ENCODE results near the gene CLBA1.

The CLBA1 gene

DNA sequence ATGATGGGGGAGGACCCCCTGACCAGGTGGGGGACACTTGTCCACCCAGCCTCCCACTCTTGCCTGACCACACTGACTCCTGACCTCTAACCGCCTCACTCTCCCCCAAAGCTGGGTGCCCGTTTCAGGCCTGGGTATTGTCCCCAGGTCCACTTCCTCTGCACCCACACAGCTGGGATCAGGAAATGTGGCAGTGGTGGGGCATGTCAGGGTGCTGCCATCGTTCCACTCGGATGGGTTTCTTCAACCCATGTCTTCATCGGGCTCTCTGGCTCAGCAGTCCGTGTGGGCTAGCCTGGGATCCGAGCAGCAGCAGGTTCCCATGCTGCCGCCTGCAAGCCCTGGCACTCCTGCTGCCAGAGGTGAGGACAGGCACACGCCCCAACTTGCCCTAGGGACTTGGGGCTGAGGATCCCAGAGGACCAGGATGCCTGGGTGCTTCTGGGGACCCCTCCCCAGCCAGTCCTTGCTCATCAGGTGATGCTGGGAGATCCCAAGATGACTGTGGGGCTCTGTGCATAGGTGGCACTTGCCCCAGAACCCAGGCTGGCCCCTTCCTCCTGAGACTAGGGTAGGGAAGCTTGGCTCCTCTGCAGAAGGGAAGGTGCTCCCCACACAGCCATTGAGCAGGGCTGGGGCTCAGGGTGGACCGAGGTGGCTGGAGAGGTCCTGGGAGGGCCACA is 2.9 kb upstream of the CLBA1 start:
- H3K27ac ChIP-seq (ENCODE audit: low read length), result no peak overlapping the region
- H3K36me3 ChIP-seq (replicated peaks; ENCODE audit: low read depth, low read length), result no peaks in the 10 kb centered on the region
- peaks cover 6% of the 10 kb centered on the region; the same call in 1 of the 2 replicates for H3K4me1 ChIP-seq (ENCODE audit: low read length)
- H3K9ac ChIP-seq (ENCODE audit: low read length), result no peak overlapping the region
- no peak overlapping the region for H2AFZ ChIP-seq (ENCODE audit: low read depth, low read length)
- no peak overlapping the region for H3K4me3 ChIP-seq (ENCODE audit: low read length)
- H3K4me2 ChIP-seq (ENCODE audit: low read length), result no peak overlapping the region
- TF ChIP-seq EZH2phosphoT487 (IDR thresholded peaks at IDR 0.05; ENCODE audit: low read depth), result no peak
- TF ChIP-seq, protein P1, sequence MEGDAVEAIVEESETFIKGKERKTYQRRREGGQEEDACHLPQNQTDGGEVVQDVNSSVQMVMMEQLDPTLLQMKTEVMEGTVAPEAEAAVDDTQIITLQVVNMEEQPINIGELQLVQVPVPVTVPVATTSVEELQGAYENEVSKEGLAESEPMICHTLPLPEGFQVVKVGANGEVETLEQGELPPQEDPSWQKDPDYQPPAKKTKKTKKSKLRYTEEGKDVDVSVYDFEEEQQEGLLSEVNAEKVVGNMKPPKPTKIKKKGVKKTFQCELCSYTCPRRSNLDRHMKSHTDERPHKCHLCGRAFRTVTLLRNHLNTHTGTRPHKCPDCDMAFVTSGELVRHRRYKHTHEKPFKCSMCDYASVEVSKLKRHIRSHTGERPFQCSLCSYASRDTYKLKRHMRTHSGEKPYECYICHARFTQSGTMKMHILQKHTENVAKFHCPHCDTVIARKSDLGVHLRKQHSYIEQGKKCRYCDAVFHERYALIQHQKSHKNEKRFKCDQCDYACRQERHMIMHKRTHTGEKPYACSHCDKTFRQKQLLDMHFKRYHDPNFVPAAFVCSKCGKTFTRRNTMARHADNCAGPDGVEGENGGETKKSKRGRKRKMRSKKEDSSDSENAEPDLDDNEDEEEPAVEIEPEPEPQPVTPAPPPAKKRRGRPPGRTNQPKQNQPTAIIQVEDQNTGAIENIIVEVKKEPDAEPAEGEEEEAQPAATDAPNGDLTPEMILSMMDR (IDR thresholded peaks at IDR 0.05; ENCODE audit: low read depth, low read length), result no peak
- H3K79me2 ChIP-seq (ENCODE audit: low read length), result no peaks in the 10 kb centered on the region
- H3K9me3 ChIP-seq (ENCODE audit: insufficient read depth, low read length), result no peaks in the 10 kb centered on the region
- H3K27me3 ChIP-seq (ENCODE audit: low read depth, low read length), result no peaks in the 10 kb centered on the region
- H4K20me1 ChIP-seq (ENCODE audit: insufficient read depth, low read length), result no peaks in the 10 kb centered on the region

DNA sequence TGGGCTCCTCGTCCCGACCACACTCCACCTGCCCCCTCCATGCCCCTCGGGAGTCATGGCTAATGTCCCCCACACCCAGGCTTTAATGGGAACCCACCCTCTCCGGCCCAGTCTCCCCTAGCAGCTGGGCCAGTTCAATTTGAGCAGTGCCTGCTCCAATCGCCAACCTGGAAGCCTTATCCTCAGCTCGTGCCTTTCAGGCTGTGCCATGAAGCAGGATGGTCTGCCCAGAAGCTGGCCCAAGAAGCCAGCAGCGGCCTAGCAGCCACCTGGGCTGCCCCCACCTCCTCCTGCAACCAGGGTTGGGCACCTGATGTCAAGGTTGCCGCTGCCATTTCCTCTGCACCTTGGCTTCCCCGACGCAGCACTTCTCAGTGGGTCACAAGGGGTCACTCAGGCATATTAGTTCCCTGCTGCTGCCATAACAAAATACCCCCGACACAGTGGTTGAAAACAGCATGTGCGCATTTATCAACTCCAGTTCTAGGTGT is 2.3 kb upstream of the CLBA1 start:
- H3K4me1 ChIP-seq (ENCODE audit: low read length), result peaks cover 6% of the 10 kb centered on the region; the same call in 1 of the 2 replicates
- no peak overlapping the region for H3K27ac ChIP-seq (ENCODE audit: low read length)
- no peaks in the 10 kb centered on the region for H4K20me1 ChIP-seq (ENCODE audit: insufficient read depth, low read length)
- no peaks in the 10 kb centered on the region for H3K36me3 ChIP-seq (replicated peaks; ENCODE audit: low read depth, low read length)
- no peak overlapping the region for H3K9ac ChIP-seq (ENCODE audit: low read length)
- no peak overlapping the region for H3K4me3 ChIP-seq (ENCODE audit: low read length)
- H3K79me2 ChIP-seq (ENCODE audit: low read length), result no peaks in the 10 kb centered on the region
- H3K27me3 ChIP-seq (ENCODE audit: low read depth, low read length), result no peaks in the 10 kb centered on the region
- H2AFZ ChIP-seq (ENCODE audit: low read depth, low read length), result no peak overlapping the region
- TF ChIP-seq EZH2phosphoT487 (IDR thresholded peaks at IDR 0.05; ENCODE audit: low read depth), result no peak
- TF ChIP-seq, protein P1 (IDR thresholded peaks at IDR 0.05; ENCODE audit: low read depth, low read length), result no peak
- H3K9me3 ChIP-seq (ENCODE audit: insufficient read depth, low read length), result no peaks in the 10 kb centered on the region
- no peak overlapping the region for H3K4me2 ChIP-seq (ENCODE audit: low read length)

DNA sequence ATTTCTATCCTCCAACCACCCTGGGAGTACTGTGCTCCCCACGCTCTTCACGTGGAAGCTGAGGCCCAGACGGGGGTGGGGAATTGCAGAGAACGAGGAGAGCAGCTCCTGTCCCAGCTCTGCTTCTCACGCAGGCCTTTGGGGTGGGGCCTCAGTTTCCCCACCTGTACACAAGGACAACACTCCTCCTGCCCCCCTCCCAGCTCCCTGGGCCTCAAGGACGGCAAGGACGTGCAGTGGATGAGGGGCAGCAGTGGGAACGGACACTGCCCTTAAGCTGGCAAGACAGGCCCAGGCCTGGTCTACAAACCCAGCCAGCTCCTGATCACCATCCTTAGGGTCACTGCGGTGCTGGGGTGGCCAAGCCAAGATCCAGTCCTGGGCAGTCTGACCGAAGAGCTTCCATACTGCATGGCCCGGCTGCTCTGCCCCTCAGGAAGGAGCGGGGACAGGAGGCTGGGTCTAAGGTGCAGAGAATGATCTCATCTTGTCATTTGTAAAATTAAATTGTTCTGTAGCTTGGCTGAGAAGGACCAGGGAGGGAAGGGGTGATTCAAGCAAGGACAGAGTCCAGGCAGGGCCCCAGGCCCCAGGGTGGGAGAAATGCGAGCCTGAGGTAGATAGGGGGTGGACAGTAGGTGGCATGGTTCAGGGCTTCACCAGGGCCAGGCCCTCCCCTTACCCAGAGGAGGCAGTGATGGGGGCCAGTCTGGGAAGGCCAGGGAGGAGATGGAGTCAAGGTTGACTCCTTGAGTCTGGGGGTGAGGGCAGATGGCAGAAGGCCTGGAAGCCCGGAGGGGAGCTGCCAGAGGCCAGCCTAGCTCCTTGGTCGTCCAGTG is 1.3 kb upstream of the CLBA1 start:
- Histone ChIP-seq H3K9me3 (ENCODE audit: insufficient read depth, low read length) (no peaks in the 10 kb centered on the region), H3K27me3 (ENCODE audit: low read depth, low read length) (no peaks in the 10 kb centered on the region), H3K4me2 (ENCODE audit: low read length) (no peak overlapping the region), H3K79me2 (ENCODE audit: low read length) (no peaks in the 10 kb centered on the region), H3K4me3 (ENCODE audit: low read length) (no peak overlapping the region), H3K36me3 (replicated peaks; ENCODE audit: low read depth, low read length) (no peaks in the 10 kb centered on the region), H3K9ac (ENCODE audit: low read length) (no peak overlapping the region), H3K4me1 (ENCODE audit: low read length) (peaks cover 6% of the 10 kb centered on the region; the same call in 1 of the 2 replicates), H2AFZ (ENCODE audit: low read depth, low read length) (no peak overlapping the region), H3K27ac (ENCODE audit: low read length) (no peak overlapping the region), H4K20me1 (ENCODE audit: insufficient read depth, low read length) (no peaks in the 10 kb centered on the region)
- TF ChIP-seq, protein P1 (IDR thresholded peaks at IDR 0.05; ENCODE audit: low read depth, low read length), result no peak
- TF ChIP-seq EZH2phosphoT487 (IDR thresholded peaks at IDR 0.05; ENCODE audit: low read depth), result no peak
